Measurements from ENCODE around the gene ST6GALNAC3.

Gene ST6GALNAC3

DNA sequence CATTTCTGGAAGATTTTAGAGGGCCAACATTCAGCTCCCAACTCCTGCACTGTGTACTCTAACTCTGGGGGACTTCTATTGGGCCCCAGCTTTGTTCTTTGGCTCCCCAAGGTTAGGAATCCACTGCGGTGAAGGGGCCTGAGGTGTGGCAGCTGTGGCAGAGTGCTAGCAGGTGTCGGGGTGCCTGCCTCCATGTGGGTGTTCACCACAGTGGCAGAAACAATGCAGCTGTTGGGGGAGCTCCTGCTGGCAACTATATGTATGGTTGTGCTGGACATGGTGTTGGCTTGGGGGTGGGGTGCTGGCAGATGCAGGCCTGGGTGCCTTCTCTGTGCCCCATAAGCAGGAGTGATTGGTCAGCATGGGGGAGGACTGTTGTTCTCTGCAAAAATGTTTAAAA, 95.5 kb downstream of the ST6GALNAC3 start:
- Mint-ChIP-seq H3K27me3 (peaks cover 1% of the 10 kb centered on the region), H3K36me3 (peaks cover 3% of the 10 kb centered on the region), H3K4me1 (peaks cover 6% of the 10 kb centered on the region), H3K27ac (no peak overlapping the region), H3K9me3 (peaks cover 22% of the 10 kb centered on the region), H3K4me3 (no peak overlapping the region)

DNA sequence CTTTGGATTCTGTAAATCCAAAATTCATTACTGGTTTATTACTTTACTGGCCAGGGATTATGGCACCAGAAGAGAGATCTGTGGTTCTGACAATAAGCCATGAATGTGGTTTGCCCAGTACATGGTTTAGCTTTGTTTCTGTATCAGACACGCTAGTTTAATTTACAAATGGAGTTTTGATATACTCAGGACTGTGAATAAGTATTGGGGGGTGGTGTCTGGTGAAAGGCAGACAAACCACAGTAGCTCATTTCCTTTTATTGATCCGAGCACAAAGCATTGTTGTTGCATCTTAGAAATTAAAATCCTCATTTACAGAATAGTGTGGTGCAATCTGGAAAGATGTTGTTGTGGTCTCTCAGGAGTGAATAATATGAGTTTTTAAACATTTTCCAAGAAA, 96.0 kb downstream of the ST6GALNAC3 start:
- peaks cover 1% of the 10 kb centered on the region for H3K27me3 Mint-ChIP-seq

DNA sequence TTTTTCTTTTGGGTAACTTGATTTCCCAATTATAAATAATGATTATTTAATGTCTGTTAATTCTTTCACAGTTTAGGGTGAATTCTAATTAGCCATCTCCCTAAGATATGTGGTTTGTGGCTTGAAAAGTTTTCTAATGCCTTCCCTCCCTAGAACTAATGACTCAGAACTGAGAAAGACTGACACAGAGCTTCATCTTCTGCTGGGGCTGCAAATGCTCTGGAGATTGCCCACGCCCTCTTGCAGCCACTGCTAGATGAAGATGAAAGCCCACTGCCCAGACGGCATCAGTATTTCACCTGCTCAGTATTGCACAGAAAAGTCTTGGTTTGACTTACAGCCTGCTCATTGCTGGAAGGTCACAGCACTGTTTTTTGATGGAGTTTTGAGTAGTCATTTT, 101.5 kb downstream of the ST6GALNAC3 start:
- no peaks in the 10 kb centered on the region for H3K27me3 Mint-ChIP-seq

More for the DNA sequence above, 96.0 kb downstream of the ST6GALNAC3 start:
- peaks cover 6% of the 10 kb centered on the region for H3K4me1 Mint-ChIP-seq
- H3K36me3 Mint-ChIP-seq: peaks cover 3% of the 10 kb centered on the region
- no peak overlapping the region for H3K27ac Mint-ChIP-seq
- H3K4me3 Mint-ChIP-seq: no peak overlapping the region
- peaks cover 22% of the 10 kb centered on the region for H3K9me3 Mint-ChIP-seq

DNA sequence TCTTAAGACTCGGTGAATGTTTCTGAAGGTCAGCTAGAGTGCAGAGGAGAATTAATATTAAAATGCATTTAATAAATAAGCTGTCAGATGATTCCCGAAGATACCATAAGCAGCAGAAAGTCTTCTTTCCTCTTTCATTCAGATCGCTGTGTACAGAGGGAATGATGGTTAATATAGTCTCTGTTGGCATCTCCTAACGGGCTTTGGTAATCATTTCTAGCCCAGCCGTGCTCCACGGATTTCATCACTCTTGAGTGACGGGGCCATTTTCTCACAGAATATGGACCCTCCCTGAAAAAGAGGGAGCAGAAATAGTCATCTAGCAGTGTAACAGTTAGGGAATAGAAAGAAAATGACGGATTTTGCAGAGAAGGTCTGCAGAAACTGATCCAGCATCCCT, 103.1 kb downstream of the ST6GALNAC3 start:
- Mint-ChIP-seq H3K4me3 (no peak overlapping the region), H3K36me3 (peaks cover 2% of the 10 kb centered on the region), H3K9me3 (no peaks in the 10 kb centered on the region), H3K4me1 (peaks cover 20% of the 10 kb centered on the region), H3K27ac (no peak overlapping the region), H3K27me3 (no peaks in the 10 kb centered on the region)

More for the DNA sequence above, 101.5 kb downstream of the ST6GALNAC3 start:
- Mint-ChIP-seq H3K9me3 (no peaks in the 10 kb centered on the region), H3K4me3 (no peak overlapping the region), H3K36me3 (peaks cover 2% of the 10 kb centered on the region), H3K27ac (no peak overlapping the region), H3K4me1 (peaks cover 20% of the 10 kb centered on the region)

DNA sequence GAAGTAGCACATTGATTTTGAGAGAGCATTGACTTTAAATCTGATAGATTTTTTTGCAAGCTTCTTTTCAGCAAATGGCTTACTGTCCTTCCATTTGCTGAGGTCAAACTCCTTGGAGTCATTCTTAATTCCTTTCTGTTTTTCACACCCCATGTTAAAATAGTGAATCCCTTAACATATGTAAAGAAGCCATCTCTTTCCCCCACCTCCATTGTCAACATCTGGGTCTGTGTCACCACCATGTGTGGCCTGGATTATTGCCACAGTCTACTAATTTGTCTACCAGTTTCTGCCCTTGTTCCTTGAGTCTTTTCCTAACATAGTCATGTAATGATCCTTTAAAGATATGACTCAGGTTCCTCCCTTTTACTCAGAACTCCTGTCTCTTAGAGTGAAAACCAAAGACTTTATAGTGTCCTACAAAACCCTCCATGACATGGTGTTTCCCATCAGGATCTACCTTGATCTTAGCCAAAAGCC, 104.7 kb downstream of the ST6GALNAC3 start:
- Mint-ChIP-seq H3K27me3 (no peaks in the 10 kb centered on the region), H3K36me3 (peaks cover 2% of the 10 kb centered on the region), H3K27ac (no peak overlapping the region), H3K9me3 (no peaks in the 10 kb centered on the region), H3K4me1 (peaks cover 20% of the 10 kb centered on the region), H3K4me3 (no peak overlapping the region)

DNA sequence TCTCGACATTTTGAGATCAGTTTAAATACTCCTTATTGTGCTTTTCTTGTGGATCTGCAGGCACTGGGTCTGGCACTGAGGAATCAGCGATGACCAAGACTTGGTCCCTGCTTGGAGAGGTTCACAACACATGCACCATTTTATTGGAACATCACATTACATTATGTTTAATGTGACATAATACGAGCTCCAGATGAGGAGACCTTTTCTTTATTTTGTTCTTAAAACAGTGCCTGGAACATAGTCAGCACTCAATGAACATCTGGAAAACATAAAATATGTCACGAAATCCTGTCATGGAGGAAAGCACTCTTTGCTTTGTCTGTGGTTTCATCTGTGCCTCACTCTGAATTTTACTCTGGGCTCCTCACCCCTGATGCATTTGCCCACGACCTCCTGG, 110.7 kb downstream of the ST6GALNAC3 start:
- no peaks in the 10 kb centered on the region for H3K36me3 Mint-ChIP-seq
- peaks cover 2% of the 10 kb centered on the region for H3K4me1 Mint-ChIP-seq
- no peaks in the 10 kb centered on the region for H3K9me3 Mint-ChIP-seq
- no peak overlapping the region for H3K27ac Mint-ChIP-seq
- no peak overlapping the region for H3K4me3 Mint-ChIP-seq
- H3K27me3 Mint-ChIP-seq: no peaks in the 10 kb centered on the region

DNA sequence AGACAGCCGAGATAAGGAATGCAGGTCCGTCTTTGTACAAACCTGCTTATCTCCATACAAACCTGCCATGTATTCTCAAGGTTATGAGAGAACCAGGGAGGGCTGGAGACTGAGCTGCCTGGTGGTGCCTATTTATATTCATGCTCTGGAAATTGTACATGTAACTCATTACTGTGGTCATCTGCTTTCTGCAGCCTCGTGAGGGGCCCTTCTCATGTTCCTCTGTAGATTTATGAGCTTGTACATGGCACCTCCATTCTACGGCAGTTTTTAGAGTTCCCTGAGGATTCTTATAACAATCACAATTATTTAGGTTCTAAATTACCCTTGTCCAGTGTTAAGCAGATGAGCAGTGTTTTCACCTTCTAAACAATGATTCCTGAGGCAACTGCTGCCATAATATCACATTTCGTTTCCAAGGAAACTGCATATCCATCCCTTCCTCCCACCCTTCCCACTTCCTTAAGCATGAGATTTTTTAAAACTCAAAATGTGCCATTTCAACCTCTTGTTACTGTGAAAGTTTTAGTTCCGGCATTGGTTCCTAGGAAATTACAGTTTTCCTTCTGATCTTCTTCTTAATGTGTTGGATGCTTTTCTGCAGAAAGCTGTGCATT, 112.1 kb downstream of the ST6GALNAC3 start:
- H3K27ac Mint-ChIP-seq: no peak overlapping the region
- H3K4me3 Mint-ChIP-seq: no peak overlapping the region
- no peaks in the 10 kb centered on the region for H3K4me1 Mint-ChIP-seq
- H3K9me3 Mint-ChIP-seq: no peaks in the 10 kb centered on the region
- no peaks in the 10 kb centered on the region for H3K27me3 Mint-ChIP-seq
- no peaks in the 10 kb centered on the region for H3K36me3 Mint-ChIP-seq

DNA sequence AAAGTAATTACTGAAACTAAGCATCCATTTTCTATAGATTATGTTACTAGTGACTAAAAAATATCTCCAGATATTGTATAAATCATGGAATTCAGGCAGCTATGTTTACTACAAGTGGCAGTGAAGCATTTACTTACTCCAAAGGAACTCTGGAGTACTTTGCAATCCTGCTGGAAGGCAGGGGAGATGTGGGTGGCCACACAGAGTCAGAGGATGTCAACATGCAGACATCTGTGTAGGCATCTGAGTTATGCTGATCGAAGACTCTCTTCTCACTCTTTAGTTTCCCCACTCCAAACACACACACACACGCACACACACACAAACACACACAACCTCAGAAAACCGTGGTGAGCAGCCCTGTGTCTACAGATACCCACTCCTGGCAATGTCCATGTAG, 112.9 kb downstream of the ST6GALNAC3 start:
- H3K27me3 Mint-ChIP-seq: no peaks in the 10 kb centered on the region
- no peaks in the 10 kb centered on the region for H3K4me1 Mint-ChIP-seq
- H3K27ac Mint-ChIP-seq: no peak overlapping the region
- H3K9me3 Mint-ChIP-seq: no peaks in the 10 kb centered on the region
- H3K36me3 Mint-ChIP-seq: no peaks in the 10 kb centered on the region
- H3K4me3 Mint-ChIP-seq: no peak overlapping the region

DNA sequence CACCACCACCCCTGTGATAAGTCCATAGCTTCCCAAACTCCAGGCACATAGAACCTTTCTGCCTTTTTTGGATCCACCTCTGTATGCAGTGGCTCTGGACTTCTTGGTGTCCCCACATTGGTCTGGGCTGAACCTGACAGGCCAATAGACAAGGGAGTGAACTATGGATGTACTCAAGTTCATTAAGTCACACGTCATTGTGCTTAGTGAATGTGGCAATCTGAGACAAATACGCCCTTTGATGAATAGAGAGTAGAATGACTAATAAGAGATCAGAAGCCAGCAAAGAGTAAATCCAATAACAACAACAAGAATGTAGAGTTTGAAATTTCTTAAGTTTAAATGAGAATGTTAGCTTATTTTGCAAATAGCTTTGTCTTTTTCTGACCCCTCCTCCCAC, 114.8 kb downstream of the ST6GALNAC3 start:
- H3K36me3 Mint-ChIP-seq: no peaks in the 10 kb centered on the region
- no peaks in the 10 kb centered on the region for H3K9me3 Mint-ChIP-seq
- H3K4me1 Mint-ChIP-seq: no peaks in the 10 kb centered on the region
- H3K4me3 Mint-ChIP-seq: no peak overlapping the region
- no peaks in the 10 kb centered on the region for H3K27me3 Mint-ChIP-seq
- H3K27ac Mint-ChIP-seq: no peak overlapping the region

DNA sequence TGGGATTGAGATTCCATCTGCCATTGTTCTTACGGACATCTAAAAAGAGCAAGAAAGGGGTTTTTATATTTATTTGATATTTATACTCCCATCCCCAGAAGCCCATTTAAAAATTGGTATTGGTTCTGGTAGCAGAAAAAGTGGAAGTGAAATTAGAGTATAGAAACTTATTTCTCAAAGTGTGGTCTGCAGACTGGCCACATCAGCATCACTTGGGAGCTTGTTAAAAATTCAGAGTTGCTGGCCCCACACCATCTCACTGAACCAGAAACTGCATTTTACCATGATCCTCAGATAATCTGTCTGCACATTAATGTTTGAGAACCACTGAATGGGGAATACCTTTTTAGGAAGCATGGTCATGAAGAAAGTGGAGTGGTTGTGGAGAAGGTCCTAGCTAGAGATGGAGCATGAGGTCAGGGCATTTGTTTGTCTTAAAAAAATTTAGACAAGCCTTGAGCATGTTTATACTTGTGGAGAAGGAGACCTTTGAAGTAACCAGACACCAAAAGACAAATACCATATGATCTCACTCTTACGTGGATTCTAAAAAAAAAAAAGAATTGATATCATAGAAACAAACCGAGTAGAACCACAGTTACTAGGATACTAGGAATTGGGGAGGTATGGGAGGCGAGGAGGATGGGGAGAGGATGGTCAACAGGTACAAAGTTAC, 116.3 kb downstream of the ST6GALNAC3 start:
- H3K4me1 Mint-ChIP-seq: no peaks in the 10 kb centered on the region
- no peak overlapping the region for H3K4me3 Mint-ChIP-seq
- no peak overlapping the region for H3K27ac Mint-ChIP-seq
- H3K9me3 Mint-ChIP-seq: no peaks in the 10 kb centered on the region
- no peaks in the 10 kb centered on the region for H3K36me3 Mint-ChIP-seq
- H3K27me3 Mint-ChIP-seq: no peaks in the 10 kb centered on the region

DNA sequence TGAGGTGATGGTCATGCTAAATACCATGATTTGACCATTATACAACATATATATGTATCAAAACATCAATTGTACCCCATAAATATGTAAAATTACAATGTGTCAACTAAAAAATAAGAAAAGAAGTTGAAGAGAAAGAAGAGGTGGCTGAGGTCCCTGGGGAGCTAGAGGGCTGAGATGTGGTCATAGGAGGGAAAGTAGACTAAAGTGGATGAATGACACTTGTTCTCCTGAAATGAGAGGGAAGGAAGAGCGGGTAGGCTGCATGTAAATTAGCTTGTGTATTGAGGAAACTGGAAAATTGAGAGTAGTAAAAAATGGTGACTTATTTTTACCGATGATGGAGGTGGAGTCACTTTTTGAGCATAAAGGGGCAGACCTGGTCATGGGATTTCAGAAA, 117.0 kb downstream of the ST6GALNAC3 start:
- Mint-ChIP-seq H3K4me3 (no peak overlapping the region), H3K27ac (no peak overlapping the region), H3K27me3 (no peaks in the 10 kb centered on the region), H3K9me3 (no peaks in the 10 kb centered on the region), H3K4me1 (no peaks in the 10 kb centered on the region), H3K36me3 (no peaks in the 10 kb centered on the region)

DNA sequence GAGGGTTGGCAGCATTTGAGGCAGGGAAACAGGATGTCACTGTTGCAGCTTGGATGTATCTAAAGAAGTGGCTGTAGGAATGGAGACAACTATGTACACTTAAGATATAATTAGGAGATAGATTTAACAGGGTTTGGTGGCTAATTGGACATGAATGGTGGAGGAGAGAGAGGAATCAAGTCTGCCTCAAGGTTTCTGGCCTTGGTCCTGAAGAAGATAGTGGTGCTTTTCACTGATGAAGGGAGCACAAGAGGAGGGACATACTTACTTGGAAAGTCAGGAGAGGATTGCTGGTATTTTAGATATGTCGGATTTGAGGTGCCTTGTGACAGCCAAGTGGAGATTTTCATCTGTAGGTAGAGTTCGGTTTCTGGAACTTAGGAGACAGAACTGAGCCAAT, 123.9 kb downstream of the ST6GALNAC3 start:
- H3K27ac Mint-ChIP-seq: no peak overlapping the region
- no peaks in the 10 kb centered on the region for H3K4me1 Mint-ChIP-seq
- peaks cover 4% of the 10 kb centered on the region for H3K9me3 Mint-ChIP-seq
- no peaks in the 10 kb centered on the region for H3K36me3 Mint-ChIP-seq
- H3K27me3 Mint-ChIP-seq: no peaks in the 10 kb centered on the region
- no peak overlapping the region for H3K4me3 Mint-ChIP-seq

DNA sequence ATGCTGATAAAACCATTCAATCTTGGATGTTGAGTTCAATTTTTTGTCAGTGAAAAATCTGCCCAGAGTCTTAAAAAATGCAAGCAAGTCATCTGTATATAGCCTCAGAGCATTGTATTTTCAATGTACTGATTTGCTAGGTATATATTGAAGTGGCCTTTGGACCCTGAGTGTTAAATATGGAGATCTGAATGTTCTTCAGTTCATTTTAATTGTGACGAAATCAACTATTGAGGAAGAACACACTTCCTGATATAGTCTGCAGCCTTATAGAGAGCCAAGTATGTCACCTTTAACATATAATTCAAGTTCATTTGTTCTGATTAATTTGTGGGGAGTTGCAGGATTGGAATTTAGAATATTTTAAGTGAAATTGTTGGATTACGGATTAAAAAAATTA, 128.1 kb downstream of the ST6GALNAC3 start:
- Mint-ChIP-seq H3K4me1 (no peaks in the 10 kb centered on the region), H3K27ac (no peak overlapping the region), H3K27me3 (no peaks in the 10 kb centered on the region), H3K4me3 (no peak overlapping the region), H3K36me3 (no peaks in the 10 kb centered on the region), H3K9me3 (peaks cover 4% of the 10 kb centered on the region)

DNA sequence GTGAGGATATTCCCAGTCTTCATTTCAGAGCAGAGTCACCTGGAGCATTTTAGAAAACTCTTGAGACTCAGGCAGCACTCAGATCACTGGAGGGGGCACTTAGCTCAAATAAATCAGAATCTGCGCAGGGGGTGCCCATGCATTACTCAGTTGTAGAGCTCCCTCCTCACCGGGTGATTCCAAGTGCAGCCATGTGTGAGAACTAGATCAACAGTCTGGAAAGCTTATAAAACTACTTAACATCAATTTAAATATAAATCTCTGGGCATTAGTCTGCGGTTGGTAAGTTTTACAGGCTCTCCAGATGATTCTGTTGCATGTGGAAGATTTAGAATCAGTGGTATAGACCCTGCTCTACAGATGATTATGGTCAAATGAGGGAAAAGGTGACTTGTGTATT, 128.6 kb downstream of the ST6GALNAC3 start:
- Mint-ChIP-seq H3K9me3 (peaks cover 4% of the 10 kb centered on the region), H3K36me3 (no peaks in the 10 kb centered on the region), H3K27me3 (no peaks in the 10 kb centered on the region), H3K4me1 (no peaks in the 10 kb centered on the region), H3K4me3 (no peak overlapping the region), H3K27ac (no peak overlapping the region)

DNA sequence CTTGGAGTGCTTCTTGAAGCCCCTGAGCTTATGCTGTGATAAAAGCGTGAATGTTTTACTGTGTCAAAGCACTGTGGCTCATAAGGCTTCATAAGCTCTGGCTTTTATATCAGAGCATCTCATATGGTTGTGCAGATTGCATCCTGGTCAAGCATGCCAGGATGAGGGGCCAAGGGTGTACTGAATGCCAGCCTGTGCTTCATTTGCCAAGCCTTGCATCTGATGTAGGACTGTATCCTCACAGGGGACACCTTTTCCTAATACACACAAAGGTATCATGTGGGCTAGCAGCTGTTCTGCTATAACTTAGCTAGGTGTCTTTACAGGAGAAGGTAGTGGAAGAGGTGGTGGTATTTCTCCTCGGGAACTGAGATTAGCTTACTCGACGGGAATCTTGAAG, 134.7 kb downstream of the ST6GALNAC3 start:
- Mint-ChIP-seq H3K27me3 (no peaks in the 10 kb centered on the region), H3K4me3 (no peak overlapping the region), H3K27ac (no peak overlapping the region), H3K4me1 (peaks cover 8% of the 10 kb centered on the region), H3K9me3 (no peaks in the 10 kb centered on the region), H3K36me3 (no peaks in the 10 kb centered on the region)

DNA sequence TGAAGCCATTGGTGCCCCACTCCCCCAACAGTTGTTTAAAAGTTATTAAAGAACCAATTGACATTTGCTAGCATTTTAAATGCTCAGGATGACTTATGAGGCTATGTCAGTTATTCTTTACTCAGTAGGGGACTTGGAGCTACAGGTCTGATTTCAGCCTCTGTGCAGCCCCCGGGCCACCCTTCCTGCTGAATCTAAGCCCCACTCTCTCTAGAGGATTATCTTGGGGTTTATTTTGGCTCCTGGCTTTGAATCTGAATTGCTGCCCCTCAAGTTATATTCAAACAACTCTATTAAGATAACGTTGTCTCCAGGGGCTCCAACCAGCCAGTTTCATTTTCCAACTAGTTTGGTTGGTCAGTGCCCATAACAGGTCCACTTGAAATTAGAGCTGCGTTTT, 135.1 kb downstream of the ST6GALNAC3 start:
- Mint-ChIP-seq H3K36me3 (no peaks in the 10 kb centered on the region), H3K9me3 (no peaks in the 10 kb centered on the region), H3K4me1 (peaks cover 8% of the 10 kb centered on the region), H3K27ac (no peak overlapping the region), H3K27me3 (no peaks in the 10 kb centered on the region), H3K4me3 (no peak overlapping the region)

DNA sequence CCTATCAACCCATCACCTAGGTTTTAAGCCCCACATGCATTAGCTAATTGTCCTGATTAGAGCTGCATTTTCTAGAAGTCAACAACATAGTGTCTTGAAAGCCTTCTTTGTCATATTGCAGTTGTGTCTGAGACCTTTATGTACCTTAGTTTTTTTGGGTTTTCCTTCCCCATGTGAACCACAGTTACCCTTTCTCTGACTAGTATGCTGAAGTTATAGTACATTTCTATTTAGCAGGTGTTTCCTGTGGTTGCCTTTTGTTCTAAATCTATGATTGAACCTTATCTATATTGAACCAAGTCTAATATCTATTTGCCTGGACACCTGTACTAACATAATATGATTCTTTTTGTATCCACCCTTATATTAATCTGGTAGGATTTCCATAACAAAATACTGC, 135.6 kb downstream of the ST6GALNAC3 start:
- no peak overlapping the region for H3K4me3 Mint-ChIP-seq
- no peaks in the 10 kb centered on the region for H3K36me3 Mint-ChIP-seq
- no peak overlapping the region for H3K27ac Mint-ChIP-seq
- no peaks in the 10 kb centered on the region for H3K27me3 Mint-ChIP-seq
- peaks cover 8% of the 10 kb centered on the region for H3K4me1 Mint-ChIP-seq
- no peaks in the 10 kb centered on the region for H3K9me3 Mint-ChIP-seq

All from activated naive CD4-positive, alpha-beta T cell treated with anti-CD3 and anti-CD28 coated beads, Interleukin-2, amount 50 U/mL, for 24 hours (primary cell).